Measurements from ENCODE around the gene CD99. TPM values are rescaled to one million over a fixed set of nuclear protein-coding genes. Genes with fewer than 3 reads are reported as not detected.
A peak's percentile ranks its signal among the peaks of the same experiment; 100 is the strongest.

Gene CD99
- total RNA-seq, 1 donor from 2014 or later = 362 TPM

DNA sequence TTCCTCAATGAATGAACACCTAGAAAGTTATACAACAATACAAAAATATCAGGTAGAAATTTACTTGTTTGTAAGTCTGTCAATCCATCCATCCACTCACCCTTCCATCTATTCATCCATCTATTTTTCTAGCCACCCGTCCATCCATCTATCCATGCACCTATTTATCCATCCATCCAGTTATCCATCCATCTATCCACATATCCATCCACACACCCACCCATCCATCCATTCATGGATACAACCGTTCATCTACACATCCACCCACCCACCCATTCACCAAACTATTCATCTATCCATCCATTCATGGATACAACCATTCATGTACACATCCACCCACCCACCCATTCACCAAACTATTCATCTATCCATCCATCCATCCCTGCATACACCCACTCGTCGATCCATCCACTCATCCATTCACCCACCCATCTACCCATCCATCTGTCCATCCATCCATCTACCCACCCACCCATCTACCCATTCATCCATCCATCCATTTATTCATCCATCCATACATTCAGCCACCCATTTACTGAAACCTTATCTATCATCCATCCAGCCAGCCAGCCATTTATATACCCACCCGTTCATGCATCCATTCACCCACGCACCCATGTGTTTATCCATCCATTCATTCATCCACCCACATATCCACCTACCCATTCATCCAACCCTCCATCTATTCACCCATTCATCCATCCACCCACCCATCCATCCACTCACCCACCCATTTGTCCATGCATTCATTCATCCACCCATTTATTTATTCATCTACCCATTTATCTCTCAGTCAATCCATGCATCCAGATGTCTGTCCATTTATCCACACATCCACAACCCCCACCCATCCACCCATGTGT lies 10.4 kb upstream of the CD99 start:
- TF ChIP-seq, protein P1, sequence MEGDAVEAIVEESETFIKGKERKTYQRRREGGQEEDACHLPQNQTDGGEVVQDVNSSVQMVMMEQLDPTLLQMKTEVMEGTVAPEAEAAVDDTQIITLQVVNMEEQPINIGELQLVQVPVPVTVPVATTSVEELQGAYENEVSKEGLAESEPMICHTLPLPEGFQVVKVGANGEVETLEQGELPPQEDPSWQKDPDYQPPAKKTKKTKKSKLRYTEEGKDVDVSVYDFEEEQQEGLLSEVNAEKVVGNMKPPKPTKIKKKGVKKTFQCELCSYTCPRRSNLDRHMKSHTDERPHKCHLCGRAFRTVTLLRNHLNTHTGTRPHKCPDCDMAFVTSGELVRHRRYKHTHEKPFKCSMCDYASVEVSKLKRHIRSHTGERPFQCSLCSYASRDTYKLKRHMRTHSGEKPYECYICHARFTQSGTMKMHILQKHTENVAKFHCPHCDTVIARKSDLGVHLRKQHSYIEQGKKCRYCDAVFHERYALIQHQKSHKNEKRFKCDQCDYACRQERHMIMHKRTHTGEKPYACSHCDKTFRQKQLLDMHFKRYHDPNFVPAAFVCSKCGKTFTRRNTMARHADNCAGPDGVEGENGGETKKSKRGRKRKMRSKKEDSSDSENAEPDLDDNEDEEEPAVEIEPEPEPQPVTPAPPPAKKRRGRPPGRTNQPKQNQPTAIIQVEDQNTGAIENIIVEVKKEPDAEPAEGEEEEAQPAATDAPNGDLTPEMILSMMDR (IDR thresholded peaks at IDR 0.05; ENCODE audit: unreplicated experiment) = no peak
- peaks cover 3% of the 10 kb centered on the region for H3K36me3 Mint-ChIP-seq (ENCODE audit: insufficient read depth)
- no peaks in the 10 kb centered on the region for H3K9me3 Mint-ChIP-seq (ENCODE audit: low read depth)
- no peaks in the 10 kb centered on the region for H3K27me3 Mint-ChIP-seq
- DNase-seq (ENCODE audit: low spot score, unreplicated experiment) = no peak
- peaks cover 12% of the 10 kb centered on the region for H3K4me1 Mint-ChIP-seq (ENCODE audit: low read depth)
- H3K27ac Mint-ChIP-seq = no peak overlapping the region
- no peak overlapping the region for H3K4me3 Mint-ChIP-seq (ENCODE audit: low read depth)

DNA sequence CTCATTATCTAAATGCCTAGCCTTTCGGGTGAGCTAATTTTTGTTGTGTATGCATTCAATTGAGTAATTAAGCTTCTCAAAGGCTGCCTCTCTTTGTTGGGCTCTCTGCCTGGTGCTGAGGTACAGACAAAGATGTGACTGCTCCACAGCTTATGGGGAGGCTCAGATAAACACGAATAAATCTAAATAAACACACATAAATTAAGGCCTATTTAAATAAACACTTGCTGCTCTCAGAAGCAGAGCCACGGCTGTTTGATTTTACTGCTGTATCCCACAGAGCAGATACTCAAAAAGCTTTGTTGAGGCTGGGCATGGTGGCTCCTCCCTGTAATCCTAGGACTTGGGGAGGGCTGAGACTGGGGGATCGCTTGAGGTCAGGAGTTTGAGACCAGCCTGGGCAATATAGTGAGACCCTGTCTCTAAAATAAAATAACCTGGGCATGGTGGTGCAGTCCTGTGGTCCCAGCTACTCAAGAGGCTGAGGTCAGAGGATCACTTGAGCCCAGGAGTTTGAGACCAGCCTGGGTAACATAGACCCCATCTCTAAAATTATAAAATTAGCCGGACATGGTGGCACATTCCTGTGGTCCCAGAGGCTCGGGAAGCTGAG lies 8.4 kb upstream of the CD99 start:
- H3K27ac Mint-ChIP-seq = no peak overlapping the region
- TF ChIP-seq, protein P1 (IDR thresholded peaks at IDR 0.05; ENCODE audit: unreplicated experiment) = no peak
- H3K9me3 Mint-ChIP-seq (ENCODE audit: low read depth) = no peaks in the 10 kb centered on the region
- H3K27me3 Mint-ChIP-seq = no peaks in the 10 kb centered on the region
- no peak for DNase-seq (ENCODE audit: low spot score, unreplicated experiment)
- H3K36me3 Mint-ChIP-seq (ENCODE audit: insufficient read depth) = no peaks in the 10 kb centered on the region
- H3K4me1 Mint-ChIP-seq (ENCODE audit: low read depth) = peaks cover 6% of the 10 kb centered on the region
- H3K4me3 Mint-ChIP-seq (ENCODE audit: low read depth) = no peak overlapping the region

DNA sequence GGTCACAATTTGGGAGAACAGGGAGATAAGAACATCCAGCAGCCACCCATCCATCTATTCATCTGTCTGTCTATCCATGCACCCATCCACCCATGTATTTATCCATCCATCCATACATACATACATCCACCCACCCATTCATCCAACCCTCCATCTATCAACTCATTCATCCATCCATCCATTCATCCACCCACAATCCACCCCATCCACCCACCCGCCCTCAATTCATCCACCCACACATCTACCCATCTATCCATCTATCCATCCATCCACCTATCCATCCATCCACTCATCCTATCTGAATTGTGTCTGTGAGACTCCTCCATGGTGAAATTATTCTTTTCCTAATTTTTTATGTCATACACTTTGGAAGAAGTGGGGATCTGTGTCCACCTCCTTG lies 6.8 kb upstream of the CD99 start:
- no peaks in the 10 kb centered on the region for H3K9me3 Mint-ChIP-seq (ENCODE audit: low read depth)
- DNase-seq (ENCODE audit: low spot score, unreplicated experiment) = no peak
- TF ChIP-seq, protein P1 (IDR thresholded peaks at IDR 0.05; ENCODE audit: unreplicated experiment) = no peak
- H3K36me3 Mint-ChIP-seq (ENCODE audit: insufficient read depth) = no peaks in the 10 kb centered on the region
- no peak overlapping the region for H3K4me3 Mint-ChIP-seq (ENCODE audit: low read depth)
- H3K4me1 Mint-ChIP-seq (ENCODE audit: low read depth) = peaks cover 5% of the 10 kb centered on the region
- H3K27ac Mint-ChIP-seq = no peak overlapping the region
- H3K27me3 Mint-ChIP-seq = no peaks in the 10 kb centered on the region

DNA sequence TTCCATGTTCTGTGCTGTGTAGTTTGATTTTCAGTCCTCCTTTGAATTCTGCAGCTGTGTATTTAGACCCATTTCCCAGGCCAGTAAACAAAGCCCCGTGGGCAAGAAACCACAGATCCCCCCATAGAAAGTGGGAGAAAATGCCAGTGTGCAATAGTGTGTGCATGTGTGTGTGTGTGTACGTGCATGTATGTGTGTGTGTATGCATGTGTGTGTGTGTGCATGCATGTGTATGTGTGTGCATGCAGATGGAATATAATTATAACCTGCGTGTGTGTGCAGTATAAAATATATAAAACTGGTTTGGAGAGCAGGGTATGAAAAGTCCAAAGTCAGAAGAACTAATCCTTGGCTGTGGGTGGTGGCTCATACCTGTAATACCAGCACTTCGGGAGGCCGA lies 5.2 kb upstream of the CD99 start:
- Mint-ChIP-seq H3K4me1 (ENCODE audit: low read depth) (peaks cover 20% of the 10 kb centered on the region), H3K27ac (no peak overlapping the region), H3K4me3 (ENCODE audit: low read depth) (no peak overlapping the region), H3K36me3 (ENCODE audit: insufficient read depth) (no peaks in the 10 kb centered on the region), H3K9me3 (ENCODE audit: low read depth) (no peaks in the 10 kb centered on the region), H3K27me3 (no peaks in the 10 kb centered on the region)
- TF ChIP-seq, protein P1 (IDR thresholded peaks at IDR 0.05; ENCODE audit: unreplicated experiment) = no peak
- DNase-seq (ENCODE audit: low spot score, unreplicated experiment) = no peak

DNA sequence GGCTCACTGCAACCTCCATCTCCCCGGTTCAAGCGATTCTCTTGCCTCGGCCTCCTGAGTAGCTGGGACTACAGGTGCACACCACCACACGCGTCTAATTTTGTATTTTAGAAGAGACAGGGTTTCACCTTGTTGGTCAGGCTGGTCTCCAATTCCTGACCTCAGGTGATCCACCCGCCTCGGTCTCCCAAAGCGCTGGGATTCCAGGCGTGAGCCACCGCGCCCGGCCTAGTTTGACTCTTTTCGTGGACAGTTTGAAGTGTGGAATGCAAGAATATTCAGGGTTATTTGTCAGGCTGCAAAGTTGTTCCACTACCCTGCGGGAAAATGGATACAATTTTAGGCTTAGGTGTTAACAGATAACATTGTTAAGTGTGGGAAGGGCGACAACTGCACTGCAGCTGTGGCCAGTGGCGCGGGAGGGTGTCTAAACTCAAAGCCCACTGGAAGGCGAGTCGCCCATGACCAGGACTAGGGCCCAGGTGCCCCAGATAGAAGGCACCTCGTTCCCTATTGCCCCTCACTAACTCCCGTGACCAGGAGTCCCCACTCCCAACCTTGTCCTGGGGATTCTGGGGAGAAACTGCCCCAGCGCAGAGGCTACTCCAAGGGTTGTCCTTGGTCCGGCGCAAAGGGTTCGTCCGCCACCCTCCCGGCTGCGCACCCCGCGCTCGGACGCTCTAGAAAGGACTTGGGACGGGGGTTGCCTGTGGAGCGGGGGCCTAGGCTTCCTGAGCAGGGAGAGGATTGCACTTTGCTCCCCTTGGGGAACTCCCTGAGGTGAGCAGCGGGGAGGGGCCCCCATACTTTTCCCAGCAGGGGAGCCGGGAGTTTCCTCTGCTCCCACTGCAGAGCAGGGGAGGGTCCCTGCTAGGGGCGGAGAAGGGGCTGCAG lies 1.1 kb upstream of the CD99 start:
- TF ChIP-seq, protein P1 (IDR thresholded peaks at IDR 0.05; ENCODE audit: unreplicated experiment) = no peak
- H3K4me1 Mint-ChIP-seq (ENCODE audit: low read depth) = peaks cover 44% of the 10 kb centered on the region
- no peak for DNase-seq (ENCODE audit: low spot score, unreplicated experiment)
- H3K27me3 Mint-ChIP-seq = no peaks in the 10 kb centered on the region
- peak overlapping the region; percentile 85 for H3K4me3 Mint-ChIP-seq (ENCODE audit: low read depth)
- peak overlapping the region; percentile 94 for H3K27ac Mint-ChIP-seq
- no peaks in the 10 kb centered on the region for H3K9me3 Mint-ChIP-seq (ENCODE audit: low read depth)
- H3K36me3 Mint-ChIP-seq (ENCODE audit: insufficient read depth) = no peaks in the 10 kb centered on the region
